ENCODE results near the gene PEAK1.
"Not testable (repeated sequence)": the region's sequence is repeated elsewhere in the genome, so short reads cannot be mapped to it uniquely, and the experiment has no call there.

The PEAK1 gene

GRCh38 chr15:77219841-77220240 is 200.1 kb downstream of the PEAK1 start:
- DNase-seq: no peak

GRCh38 chr15:77209221-77209620 is 210.7 kb downstream of the PEAK1 start:
- no peak for DNase-seq

- no peak for DNase-seq
These were observed 211.7 kb downstream of the PEAK1 start for GRCh38 chr15:77208241-77208640.

- DNase-seq: no peak
These were observed 218.2 kb downstream of the PEAK1 start for GRCh38 chr15:77201665-77202064.

- no peak for DNase-seq
These were observed 223.5 kb downstream of the PEAK1 start for GRCh38 chr15:77196381-77196780.

- DNase-seq: no peak
These were observed 224.3 kb downstream of the PEAK1 start for GRCh38 chr15:77195586-77195985.

- no peak for DNase-seq
These were observed 227.5 kb downstream of the PEAK1 start for GRCh38 chr15:77192451-77192850.

GRCh38 chr15:77191230-77191834 is 228.6 kb downstream of the PEAK1 start:
- no peak for DNase-seq

- no peak for DNase-seq
These were observed 232.0 kb downstream of the PEAK1 start for GRCh38 chr15:77187751-77188464.

- no peak for DNase-seq
These were observed 233.3 kb downstream of the PEAK1 start for GRCh38 chr15:77186594-77187011.

GRCh38 chr15:77185242-77185785 is 234.6 kb downstream of the PEAK1 start:
- DNase-seq: no peak

- DNase-seq: not testable (repeated sequence)
These were observed 235.6 kb downstream of the PEAK1 start for GRCh38 chr15:77184352-77184751.

GRCh38 chr15:77183066-77183465 is 236.8 kb downstream of the PEAK1 start:
- DNase-seq: no peak

GRCh38 chr15:77181305-77182074 is 238.4 kb downstream of the PEAK1 start:
- no peak for DNase-seq

GRCh38 chr15:77180757-77181156 is 239.1 kb downstream of the PEAK1 start:
- no peak for DNase-seq

- no peak for DNase-seq
These were observed 239.6 kb downstream of the PEAK1 start for GRCh38 chr15:77180270-77180669.

- no peak for DNase-seq
These were observed 240.3 kb downstream of the PEAK1 start for GRCh38 chr15:77179541-77179998.

GRCh38 chr15:77178411-77178810 is 241.5 kb downstream of the PEAK1 start:
- no peak for DNase-seq

- not testable (repeated sequence) for DNase-seq
These were observed 243.8 kb downstream of the PEAK1 start for GRCh38 chr15:77176148-77176547.

GRCh38 chr15:77173487-77173886 is 246.4 kb downstream of the PEAK1 start:
- DNase-seq: no peak

- DNase-seq: no peak
These were observed 248.5 kb downstream of the PEAK1 start for GRCh38 chr15:77171221-77171967.

- no peak for DNase-seq
These were observed 251.3 kb downstream of the PEAK1 start for GRCh38 chr15:77168616-77169015.

GRCh38 chr15:77168141-77168540 is 251.8 kb downstream of the PEAK1 start:
- no peak for DNase-seq

Measured in activated CD4-positive, alpha-beta T cell treated with anti-CD3 and anti-CD28 coated beads for 1 hour (primary cell).